GM12874 (cell line): Measurements from ENCODE around the gene ARHGAP1.

Source experiments
- CTCF ChIP-seq: IDR thresholded peaks from 2 replicates; pipeline ENCODE4 v1.5.1; 2011; ENCODE audit warnings: low read depth, mild to moderate bottlenecking, control low read depth, low read length, moderate library complexity; ENCODE audit not compliant: insufficient read depth

ARHGAP1 gene

GRCh38 chr11:46630237-46630636 lies 70.2 kb downstream of the ARHGAP1 start:
- no peak for TF ChIP-seq CTCF

- no peak for TF ChIP-seq CTCF
These were observed 71.5 kb downstream of the ARHGAP1 start for GRCh38 chr11:46628961-46629360.
